GM12865 (cell line): ENCODE measurements around the gene CTSC.

Source experiments
- DNase-seq: peaks from one replicate; pipeline ENCODE4 v3.0.0; 2010; ENCODE audit warnings: low read depth
- H3K4me3 ChIP-seq: 2 replicates; pipeline ENCODE4 v1.5.1; 2011; ENCODE audit warnings: mild to moderate bottlenecking, low read depth, low read length, control low read depth
- TF ChIP-seq, protein P1 (sequence below): IDR thresholded peaks from 2 replicates; pipeline ENCODE4 v1.5.1; 2011; ENCODE audit warnings: low read length, control low read depth, low read depth, inconsistent platforms; ENCODE audit not compliant: insufficient read depth; ENCODE audit errors: missing control alignments

CTSC gene

GRCh38 chr11:88277349-88277915 lies 60.1 kb downstream of the CTSC start:
- no peak overlapping the region for H3K4me3 ChIP-seq
- DNase-seq, result no peak
- TF ChIP-seq, protein P1, sequence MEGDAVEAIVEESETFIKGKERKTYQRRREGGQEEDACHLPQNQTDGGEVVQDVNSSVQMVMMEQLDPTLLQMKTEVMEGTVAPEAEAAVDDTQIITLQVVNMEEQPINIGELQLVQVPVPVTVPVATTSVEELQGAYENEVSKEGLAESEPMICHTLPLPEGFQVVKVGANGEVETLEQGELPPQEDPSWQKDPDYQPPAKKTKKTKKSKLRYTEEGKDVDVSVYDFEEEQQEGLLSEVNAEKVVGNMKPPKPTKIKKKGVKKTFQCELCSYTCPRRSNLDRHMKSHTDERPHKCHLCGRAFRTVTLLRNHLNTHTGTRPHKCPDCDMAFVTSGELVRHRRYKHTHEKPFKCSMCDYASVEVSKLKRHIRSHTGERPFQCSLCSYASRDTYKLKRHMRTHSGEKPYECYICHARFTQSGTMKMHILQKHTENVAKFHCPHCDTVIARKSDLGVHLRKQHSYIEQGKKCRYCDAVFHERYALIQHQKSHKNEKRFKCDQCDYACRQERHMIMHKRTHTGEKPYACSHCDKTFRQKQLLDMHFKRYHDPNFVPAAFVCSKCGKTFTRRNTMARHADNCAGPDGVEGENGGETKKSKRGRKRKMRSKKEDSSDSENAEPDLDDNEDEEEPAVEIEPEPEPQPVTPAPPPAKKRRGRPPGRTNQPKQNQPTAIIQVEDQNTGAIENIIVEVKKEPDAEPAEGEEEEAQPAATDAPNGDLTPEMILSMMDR, result no peak

- TF ChIP-seq, protein P1, result no peak
- no peak for DNase-seq
Observed at GRCh38 chr11:88275636-88276035, 61.9 kb downstream of the CTSC start.

GRCh38 chr11:88266919-88267318 lies 70.6 kb downstream of the CTSC start:
- H3K4me3 ChIP-seq, result no peak overlapping the region
- DNase-seq, result peak; percentile 26
- TF ChIP-seq, protein P1, result no peak

More at GRCh38 chr11:88275636-88276035, 61.9 kb downstream of the CTSC start:
- H3K4me3 ChIP-seq, result no peak overlapping the region

- TF ChIP-seq, protein P1, result no peak
- no peak overlapping the region for H3K4me3 ChIP-seq
- DNase-seq, result no peak
Observed at GRCh38 chr11:88266157-88266556, 71.4 kb downstream of the CTSC start.

DNA sequence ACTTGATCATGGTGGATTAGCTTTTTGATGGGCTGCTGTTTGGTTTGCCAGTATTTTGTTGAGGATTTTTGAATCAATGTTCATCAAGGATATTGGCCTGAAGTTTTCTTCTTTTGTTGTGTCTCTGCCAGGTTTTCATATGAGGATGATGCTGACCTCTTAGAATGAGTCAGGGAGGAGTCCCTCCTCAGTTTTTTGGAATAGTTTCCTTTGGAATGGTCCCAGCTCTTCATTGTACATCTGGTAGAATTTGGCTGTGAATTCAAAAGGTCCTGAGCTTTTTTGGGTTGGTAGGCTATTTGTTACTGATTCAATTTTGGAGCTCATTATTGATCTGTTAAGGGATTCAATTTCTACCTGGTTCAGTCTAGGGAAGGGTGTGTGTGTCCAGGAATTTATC lies 78.1 kb downstream of the CTSC start:
- H3K4me3 ChIP-seq, result no peak overlapping the region
- TF ChIP-seq, protein P1, result no peak
- no peak for DNase-seq

GRCh38 chr11:88252208-88252607 lies 85.3 kb downstream of the CTSC start:
- no peak for DNase-seq
- no peak overlapping the region for H3K4me3 ChIP-seq
- TF ChIP-seq, protein P1, result no peak
